Measurements from ENCODE around the gene SERINC4.

SERINC4 gene

DNA sequence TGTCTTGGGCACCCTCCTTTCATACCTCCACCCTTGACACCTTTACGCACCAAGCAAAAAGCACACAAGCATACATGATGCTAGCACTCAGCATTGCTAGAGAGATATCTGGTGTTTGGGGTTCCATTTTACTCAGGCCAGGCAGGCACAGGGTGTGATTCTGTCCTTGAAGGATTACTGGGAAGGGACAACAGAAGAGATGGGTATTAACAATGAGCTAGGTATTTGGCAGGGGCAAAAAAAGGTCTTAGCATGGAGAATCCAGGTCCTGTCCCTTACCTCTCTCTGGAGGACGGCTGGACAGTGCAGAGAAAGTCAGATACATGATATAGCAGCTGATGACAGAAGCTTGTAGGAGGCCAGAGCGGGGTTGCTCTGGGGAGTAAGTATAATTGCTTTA is 3.5 kb downstream of the SERINC4 start:
- no peak for DNase-seq (ENCODE audit: low spot score)

DNA sequence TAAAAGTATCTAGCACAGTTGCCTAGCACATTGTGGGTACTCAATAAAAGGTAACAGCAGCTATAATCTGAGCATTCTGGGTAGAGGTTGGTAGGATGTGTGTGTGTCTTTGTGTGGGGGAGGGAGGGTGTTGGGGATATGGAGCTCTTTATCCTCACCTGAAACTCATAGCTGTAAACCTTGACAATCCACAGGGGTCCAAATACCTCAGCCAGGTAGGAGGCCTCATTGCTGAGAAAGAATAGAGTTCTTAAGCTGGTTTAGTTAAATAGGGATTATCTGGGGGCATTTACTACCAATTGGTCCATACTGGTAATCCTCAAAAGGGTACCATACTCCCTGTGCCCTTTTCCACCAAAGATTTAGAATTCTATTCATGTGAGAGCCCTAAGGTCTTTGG is 4.0 kb downstream of the SERINC4 start:
- DNase-seq (ENCODE audit: low spot score): no peak

DNA sequence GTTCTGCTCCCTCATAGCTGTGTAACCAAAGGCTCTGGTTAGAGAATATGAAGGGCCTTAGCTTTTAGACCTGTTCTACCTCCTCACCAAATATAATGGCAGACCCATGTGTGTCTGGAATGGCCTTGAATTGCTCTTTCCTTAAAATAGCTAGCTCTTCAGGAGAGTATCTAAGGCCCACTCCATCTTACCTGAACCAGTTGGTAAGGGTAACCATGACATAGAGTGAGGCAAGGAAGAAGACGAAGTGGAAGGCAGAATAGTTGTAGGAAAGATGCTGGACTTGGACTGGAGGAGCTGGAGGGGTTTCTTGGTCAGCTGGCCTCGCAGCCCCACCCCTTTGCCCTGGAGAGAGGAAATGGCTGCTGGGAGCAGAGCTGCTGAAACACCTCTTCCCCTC is 4.8 kb downstream of the SERINC4 start:
- DNase-seq (ENCODE audit: low spot score): no peak

DNA sequence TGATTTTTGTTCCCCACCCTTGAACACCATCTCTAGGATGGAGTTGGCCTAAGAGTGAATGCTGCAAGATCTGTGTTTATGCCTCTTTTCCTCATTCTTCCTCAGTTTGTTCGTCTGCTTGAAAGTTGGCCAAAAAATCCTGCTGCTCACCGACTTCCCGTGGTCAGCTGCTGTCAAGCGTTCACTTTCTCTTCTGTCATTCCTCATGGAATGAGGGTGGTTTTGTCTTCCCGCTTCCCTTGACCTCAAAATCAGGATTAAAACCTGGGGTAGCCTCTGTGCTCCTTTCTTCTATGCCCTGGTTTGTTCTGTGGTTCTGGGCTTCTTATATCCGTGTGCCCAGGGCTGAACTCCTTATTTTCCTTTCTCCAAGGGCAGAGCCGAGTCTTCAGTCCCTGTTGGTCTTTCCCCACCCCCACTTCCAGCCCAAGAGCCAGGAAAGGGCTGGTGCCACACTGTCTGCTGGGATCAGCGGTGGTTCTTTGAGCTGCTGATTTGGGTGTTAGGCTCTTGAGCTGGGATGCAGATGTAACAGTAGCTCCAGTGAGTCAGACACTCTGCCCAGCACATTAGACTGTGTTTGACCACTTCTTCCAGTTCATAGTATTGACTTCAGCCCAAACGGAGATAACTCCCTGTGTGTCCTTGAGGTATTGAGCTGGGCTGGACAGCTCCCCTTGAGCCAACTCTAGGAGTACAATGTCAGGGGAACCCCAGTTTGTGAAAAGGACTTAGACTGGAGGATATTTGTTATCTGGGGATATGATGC is 5.6 kb downstream of the SERINC4 start:
- no peak for DNase-seq (ENCODE audit: low spot score)

DNA sequence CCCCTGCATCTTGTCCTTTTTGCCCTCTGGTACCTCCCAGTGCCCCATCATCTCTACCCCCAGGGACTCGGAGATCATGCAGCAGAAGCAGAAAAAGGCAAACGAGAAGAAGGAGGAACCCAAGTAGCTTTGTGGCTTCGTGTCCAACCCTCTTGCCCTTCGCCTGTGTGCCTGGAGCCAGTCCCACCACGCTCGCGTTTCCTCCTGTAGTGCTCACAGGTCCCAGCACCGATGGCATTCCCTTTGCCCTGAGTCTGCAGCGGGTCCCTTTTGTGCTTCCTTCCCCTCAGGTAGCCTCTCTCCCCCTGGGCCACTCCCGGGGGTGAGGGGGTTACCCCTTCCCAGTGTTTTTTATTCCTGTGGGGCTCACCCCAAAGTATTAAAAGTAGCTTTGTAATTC is 6.4 kb downstream of the SERINC4 start:
- no peak for DNase-seq (ENCODE audit: low spot score)

DNA sequence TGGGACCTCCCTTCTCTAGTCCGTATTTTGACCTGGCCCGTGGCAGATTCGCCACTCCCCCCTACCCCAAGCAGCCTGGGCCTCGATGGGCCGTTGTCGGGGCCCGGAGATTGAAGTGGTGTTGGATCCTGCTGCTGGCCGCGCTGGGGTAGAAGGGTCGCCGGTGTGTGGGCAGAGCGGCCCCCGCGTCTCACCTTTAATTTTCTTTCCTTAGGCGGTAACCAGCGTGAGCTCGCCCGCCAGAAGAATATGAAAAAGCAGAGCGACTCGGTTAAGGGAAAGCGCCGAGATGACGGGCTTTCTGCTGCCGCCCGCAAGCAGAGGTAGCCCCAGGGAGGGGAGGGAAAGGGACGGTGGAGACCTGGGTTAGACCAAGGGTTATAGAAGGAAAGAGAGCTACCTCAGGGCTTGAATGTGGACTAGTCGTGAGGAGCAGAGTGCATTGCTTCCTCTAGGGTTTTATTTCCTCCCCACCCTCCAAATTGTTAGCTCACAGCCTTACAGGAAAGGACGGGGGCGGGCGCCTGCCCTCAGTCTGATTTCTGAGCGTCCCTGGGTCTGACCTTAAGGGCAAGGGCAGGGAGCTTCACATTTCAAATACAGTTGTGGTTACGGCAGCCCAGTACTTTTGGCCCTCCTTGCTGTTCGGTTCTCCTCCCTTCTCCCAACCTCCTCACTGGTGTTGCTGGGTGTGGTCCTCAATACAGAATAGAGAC is 7.1 kb downstream of the SERINC4 start:
- DNase-seq (ENCODE audit: low spot score): no peak

DNA sequence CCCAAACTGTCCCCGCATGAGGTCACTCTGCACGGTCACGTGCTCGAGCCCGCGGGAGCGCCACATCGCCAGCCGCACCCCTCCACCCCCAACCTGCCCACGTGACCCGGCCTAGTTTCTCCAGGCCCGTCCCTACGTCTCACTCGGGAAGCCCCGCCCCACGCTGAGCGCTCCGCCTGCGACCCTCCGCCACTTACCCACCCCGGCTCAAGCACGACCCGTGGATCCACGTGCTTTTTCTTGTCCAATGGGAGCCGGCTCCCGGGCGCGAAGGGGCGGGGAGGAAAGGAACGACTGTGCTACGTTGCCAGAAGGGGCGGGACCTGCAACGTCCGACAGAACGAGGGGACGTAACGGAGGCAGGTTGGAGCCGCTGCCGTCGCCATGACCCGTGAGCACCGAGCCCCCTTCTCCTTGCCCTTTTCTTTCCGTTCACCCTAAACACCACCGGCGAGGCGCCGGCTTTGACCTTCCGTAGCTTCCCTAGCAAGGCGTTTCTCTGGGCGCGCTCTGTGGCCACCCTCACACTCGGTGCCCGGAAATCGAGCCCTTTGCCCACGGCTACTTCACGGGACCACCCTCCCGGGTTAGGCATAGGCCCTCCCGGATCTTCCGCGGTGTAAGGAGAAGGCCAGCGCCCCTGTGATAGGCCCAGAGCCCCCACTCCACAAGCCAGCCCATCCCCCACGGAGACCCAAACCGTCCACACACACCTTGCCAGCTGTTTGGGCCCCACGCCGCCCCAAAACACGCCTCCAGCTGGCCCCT is 7.8 kb downstream of the SERINC4 start, which contains the start of gene SERF2:
Gene SERF2, plus strand, starts transcription at position 328 of the 768 bp plus-strand sequence. Its CDS starts 57 bp downstream, at position 385.
- DNase-seq (ENCODE audit: low spot score): peak; percentile 100

DNA sequence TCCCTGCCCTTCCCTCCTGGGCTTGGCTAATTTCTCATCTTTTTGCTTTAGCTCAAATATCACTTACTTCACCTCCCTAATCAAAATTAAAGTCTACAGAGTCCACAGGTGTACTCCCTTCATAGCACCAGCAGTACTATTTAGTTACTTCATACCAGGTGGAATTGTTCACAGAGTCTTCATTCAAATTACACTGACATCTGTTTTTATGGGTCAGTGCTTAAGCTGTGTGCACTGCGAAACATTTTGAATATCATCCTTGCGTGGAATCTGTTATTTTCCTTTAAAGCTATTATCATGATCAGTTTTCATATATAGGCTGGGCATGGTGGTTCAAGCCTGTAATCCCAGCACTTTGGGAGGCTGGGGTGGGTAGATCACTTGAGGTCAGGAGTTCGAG is 10.6 kb downstream of the SERINC4 start:
- no peak for DNase-seq (ENCODE audit: low spot score)

DNA sequence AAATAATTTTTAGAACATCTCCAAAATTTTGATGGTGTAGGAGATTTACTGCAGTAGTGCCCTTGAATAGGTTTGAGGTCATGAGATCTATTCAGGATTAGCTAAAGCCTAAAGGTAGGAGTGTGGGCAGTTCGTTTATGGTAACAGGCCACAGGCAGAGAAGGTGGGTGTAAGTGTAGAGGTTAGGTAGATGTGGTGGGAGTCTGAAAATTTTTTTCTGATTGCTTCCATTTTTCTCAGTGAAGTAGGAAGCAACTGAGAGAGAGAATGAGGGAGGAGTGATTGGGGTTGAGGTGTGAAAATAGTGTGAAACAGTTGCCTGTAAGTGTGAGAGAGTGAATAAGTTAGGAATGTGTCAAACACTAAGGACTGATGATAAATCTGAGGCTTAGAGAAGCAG is 21.0 kb downstream of the SERINC4 start:
- no peak for DNase-seq (ENCODE audit: low spot score)

DNA sequence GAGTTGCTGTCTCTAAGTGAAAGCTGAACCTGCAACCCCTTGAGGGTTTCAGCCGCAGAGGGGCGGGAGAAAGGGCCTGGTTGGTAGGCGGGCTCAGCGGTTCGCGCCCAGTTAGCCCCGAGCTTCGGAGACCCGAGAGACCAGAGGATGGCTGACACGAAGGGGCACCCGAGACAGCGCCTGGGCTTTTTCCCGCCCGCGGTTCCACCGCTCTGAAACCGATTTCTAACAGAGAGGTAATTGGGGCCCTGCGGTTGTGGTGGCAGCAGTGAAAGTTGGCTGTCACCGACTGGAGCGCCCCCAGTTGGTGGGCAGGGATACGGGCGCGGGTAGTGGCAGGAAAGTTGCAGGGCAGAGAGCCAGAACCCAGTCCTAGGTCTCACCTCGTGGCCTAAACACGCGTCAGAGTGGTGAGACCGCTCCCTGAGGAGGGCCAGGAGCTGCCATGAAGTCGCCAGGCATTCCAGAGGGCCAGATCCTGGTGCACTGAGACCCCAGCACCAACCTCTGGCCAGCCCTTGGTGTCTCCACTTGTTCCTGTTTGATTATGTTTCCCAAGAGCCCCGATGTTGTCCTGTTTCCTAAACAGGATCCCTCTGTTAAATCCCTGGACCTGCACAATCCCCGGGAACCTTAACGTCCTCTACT is 22.6 kb downstream of the SERINC4 start:
- DNase-seq (ENCODE audit: low spot score): peak; percentile 57

DNA sequence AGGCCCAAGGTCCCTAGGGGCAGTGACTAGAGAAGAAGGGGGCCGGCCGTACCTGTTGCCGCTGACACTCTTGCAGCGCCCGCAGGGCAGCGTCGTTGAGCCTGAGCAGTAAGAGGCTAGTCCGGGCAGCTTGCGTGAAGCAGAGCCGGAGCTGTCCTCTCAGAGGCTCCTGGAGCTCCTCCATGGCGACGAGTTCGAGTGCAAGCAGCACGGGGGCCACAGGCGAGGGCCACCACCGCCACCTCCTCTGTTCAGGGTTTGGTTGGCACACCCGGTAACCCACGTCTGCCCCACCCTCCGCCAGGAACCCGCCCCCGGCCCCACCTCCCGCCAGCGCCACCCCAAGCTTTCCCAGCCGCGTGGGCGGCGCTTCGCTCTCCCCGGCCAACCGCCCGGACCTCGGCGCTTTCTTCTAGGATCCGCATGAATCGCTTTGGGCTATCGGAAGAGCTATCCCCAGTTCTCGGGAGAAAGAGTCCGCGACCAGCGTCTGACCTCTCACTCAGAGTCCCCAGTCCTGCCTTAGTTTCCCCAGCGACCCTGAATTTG is 23.2 kb downstream of the SERINC4 start, which contains the start of gene ELL3:
Gene ELL3, minus strand, starts transcription at position 249 of the 549 bp plus-strand sequence. Its CDS starts 65 bp downstream, at position 184.
- peak; percentile 56 for DNase-seq (ENCODE audit: low spot score)

DNA sequence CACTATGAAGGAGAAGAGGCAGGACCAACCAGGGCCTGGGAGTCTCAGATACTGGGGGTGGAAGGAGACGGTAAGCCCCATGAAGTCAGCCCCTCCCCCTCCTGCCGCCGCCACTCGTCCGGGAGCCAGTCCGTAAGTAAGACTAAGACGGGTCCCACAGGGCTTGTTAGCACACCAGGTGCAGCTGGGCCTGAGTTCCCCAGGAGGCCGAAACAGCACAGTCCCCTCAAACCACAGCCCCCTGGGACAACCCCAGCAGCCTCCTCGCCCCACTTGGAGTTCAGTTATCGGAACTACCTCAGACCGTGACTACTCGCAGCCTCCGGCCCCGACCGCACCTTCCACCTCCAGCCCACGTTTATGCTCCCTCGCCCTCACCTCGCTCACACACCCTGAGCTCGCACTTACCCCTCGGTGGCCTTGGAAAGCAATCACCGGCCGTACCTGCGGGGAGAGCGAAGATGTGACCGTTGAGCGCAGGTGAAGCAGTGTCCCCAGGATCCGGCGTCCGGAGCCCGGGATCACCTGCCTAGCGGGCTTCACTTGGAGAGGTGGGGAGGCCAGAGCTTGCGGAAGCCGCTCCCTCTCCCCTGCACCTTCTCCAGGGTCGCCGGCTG is 23.8 kb downstream of the SERINC4 start:
- no peak for DNase-seq (ENCODE audit: low spot score)

DNA sequence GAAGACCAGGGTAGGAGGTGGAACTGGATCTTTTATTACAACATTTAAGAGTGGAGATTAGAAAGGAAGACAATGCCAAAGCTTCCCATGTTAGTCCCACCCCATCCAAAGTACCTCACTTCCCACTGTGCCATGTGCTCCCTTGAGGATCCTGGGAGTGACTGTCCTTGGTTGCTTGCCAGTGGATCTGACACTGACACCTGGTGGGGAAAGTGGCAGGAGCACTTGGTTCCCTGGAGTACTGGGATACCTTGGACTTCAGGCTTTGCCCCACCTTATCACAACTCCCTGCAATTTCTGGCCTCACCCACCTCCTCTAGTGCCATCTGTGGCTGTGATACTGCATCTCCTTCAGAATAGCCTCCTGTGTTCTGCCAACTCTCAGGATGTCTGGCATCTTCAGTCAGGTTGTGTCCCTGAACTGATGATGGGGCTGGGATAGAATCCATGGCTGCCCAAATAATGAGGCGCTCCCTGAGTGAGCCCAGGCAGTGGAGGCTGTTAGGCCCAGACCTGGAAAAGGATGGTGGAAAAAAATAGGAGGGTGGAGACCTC is 24.5 kb downstream of the SERINC4 start:
- DNase-seq (ENCODE audit: low spot score): no peak

DNA sequence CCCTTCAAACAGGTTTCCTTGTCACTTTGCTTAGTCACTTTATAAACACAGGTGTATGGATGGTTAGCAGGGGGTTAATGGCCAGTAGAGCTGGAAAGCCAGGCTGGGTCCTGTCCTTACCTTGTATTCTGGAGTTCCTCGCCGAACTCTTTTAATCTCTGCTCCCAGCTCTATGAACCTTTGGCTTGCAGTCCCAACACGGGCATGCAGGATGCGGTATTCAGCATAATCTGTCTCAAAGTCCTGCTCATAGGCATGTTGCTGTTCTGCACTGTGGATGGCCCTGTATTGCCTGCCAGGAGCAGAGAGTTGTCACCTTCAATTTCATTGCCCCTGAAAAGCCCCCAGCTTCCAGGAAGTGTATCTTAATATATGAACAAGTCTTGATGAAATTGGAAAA is 26.0 kb downstream of the SERINC4 start:
- no peak for DNase-seq (ENCODE audit: low spot score)

DNA sequence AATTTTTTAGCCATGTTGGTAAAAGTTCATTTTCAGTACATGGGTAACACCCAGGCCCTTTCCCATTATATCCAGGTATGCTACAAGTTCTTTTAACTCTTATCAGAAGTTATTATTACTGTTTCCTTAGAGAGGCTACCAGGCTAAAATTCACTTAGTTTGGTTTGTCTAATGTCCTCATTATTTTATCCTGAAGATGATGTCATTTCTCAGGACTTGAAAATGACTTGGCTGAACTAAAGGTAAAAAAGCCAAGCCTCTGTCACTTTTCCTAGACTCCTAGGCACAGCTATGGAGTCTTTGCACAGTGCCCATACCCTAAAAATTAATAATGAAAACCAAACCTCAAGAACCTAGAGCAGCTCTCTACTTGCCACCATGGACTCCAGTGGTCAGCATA is 27.4 kb downstream of the SERINC4 start:
- no peak for DNase-seq (ENCODE audit: low spot score)

DNA sequence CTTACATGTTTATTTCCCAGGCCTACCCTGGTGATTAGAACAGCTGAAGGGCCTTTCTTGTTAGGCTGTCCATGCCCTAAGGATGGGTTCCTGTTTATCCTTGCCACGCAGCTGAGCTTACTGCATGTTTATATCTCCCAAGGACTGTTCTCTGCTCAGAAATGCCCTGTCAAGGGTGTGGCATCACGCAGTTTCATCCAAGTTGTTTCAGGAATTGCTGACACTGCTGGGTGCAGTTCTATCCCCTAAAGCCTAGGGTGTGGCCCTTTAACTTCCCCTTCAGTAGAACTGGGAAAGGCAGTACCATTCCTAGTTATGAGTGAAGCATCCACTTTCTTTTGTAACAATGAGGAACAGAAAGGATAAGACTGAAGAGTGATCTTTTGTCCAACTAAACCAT is 28.2 kb downstream of the SERINC4 start:
- DNase-seq (ENCODE audit: low spot score): no peak

DNA sequence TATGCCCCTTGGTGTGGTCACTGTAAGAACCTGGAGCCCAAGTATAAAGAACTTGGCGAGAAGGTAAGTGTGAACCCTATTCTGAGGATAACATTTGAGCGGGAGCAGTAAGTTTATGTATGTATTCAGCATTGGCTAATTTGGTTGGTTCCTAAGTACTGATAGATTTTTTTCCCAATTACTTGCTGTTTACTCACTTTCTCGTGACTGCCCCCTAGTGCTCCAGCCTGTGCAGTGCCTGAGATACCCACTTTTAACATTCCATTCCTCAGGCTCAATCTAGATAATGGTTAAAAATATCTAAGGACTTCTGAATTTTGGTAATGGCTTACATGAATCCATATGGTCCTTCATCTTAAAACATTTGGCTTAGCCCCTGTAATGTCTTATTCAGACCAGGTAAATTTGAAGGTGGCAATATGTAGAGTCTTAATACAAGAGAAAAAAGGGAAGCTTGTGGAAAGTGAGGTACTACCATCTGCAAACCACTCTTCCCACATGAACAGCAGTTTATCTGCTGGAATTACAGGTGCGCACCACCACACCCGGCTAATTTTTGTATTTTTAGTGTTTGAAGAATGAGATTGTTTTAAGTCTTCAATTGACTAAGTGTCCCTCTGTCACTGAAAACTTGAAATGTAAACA is 30.3 kb downstream of the SERINC4 start:
- DNase-seq (ENCODE audit: low spot score): peak; percentile 39

DNA sequence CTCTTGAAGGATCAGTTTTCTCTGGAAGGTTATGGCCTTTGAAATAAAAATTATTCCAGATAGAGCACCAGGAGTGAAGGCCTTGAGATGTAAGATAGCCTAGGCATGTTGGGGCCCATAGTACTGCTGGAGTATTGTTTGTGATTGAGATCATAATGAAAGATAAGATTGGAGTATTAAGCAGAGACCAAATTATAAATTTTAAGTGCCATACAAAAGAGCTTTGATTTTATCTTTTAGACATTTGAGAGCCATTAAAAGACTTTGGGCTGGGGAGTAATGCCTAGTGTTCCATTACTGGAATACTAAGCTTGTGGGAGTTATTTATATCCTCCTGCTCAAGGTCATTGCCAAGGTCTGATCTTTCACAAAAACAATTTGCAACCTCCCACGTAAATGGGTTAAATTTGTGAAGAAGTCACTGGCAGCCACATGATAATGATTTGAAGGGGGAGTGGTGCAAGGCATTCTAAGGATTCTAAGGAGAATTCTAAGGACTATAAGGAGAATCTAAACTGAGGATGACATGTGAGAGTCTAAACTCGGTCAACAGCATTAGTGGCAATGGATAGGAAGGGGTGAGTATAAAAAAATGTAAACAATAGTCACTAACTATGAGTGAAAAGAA is 36.1 kb downstream of the SERINC4 start:
- no peak for DNase-seq (ENCODE audit: low spot score)

DNA sequence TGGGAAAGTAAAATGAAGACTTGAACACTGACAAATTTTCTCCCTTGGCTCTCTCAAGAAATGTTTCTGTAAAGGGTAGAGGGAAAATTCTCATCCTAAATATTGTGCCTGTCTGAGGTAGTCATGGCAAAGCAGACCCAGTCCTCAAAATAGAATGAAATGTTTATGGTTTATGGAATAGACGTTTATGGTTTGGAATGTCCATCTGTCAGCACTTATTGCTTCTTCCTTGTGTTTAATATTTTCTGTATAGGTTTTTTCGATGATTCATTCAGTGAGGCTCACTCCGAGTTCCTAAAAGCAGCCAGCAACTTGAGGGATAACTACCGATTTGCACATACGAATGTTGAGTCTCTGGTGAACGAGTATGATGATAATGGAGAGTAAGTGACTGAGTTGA is 37.2 kb downstream of the SERINC4 start:
- no peak for DNase-seq (ENCODE audit: low spot score)

DNA sequence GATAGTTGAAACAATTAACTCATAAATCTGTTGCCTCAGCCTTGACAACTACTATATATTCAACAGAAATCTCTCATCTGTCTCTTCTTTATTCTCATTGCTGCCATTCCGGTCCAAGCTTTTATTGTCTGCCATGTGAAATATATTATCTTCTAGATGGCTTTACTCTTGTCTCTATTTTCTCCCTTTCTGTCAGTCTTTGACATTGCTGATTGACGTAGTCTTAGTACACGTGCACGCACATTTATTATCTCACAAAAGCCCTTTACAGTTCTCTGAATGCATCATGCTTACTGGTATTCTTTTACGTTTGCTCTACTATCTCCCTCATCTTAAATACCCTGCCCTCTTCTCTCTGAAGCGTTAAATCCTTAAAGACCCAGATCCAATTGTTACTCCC is 48.1 kb downstream of the SERINC4 start:
- DNase-seq (ENCODE audit: low spot score): no peak

All from globus pallidus (tissue), 1 donor.